Thyroid gland (tissue), 4 donors: ENCODE data around the gene KIF23. TPM values are rescaled to one million over a fixed set of nuclear protein-coding genes. Genes with fewer than 3 reads are reported as not detected.

ENCODE experiments used
- DNase-seq, 2 donors: peaks; one replicate each; pipeline ENCODE4 v3.0.0-alpha.2; 2019
- H3K27ac ChIP-seq, 3 donors: fragments of 200-600 bp; sonication (generic); 1 replicate in 2 of 3; 2 replicates in 1 of 3; pipeline ENCODE4 v1.5.1; 2016 to 2019; ENCODE audit warnings: mild to moderate bottlenecking in 1 of 3, moderate library complexity in 1 of 3
- H3K27me3 ChIP-seq: fragments of 200-600 bp; sonication (generic); one replicate; pipeline ENCODE4 v1.5.1; 2019
- H3K36me3 ChIP-seq, 2 donors: fragments of 200-600 bp; sonication (generic); one replicate each; pipeline ENCODE4 v1.5.1; 2016 to 2019
- H3K4me1 ChIP-seq, 2 donors: fragments of 200-600 bp; sonication (generic); one replicate each; pipeline ENCODE4 v1.5.1; 2017 to 2019
- H3K4me3 ChIP-seq, 3 donors: fragments of 200-600 bp; sonication (generic); replicated peaks in 1 of 3; 1 replicate in 2 of 3; 2 replicates in 1 of 3; pipeline ENCODE4 v1.5.1; 2016; ENCODE audit warnings: mild to moderate bottlenecking in 1 of 3
- H3K9me3 ChIP-seq: fragments of 200-600 bp; sonication (generic); one replicate; pipeline ENCODE4 v1.5.1; 2017
- POLR2A ChIP-seq, 2 donors: fragments of 450-650 bp; IDR thresholded peaks; one replicate each; pipeline ENCODE4 v1.6.1; 2017; ENCODE audit warnings: antibody characterized with exemption in 2 of 2, mild to moderate bottlenecking in 2 of 2, moderate library complexity in 1 of 2
- WGBS, 2 donors: methylation state at CpG; one replicate each; pipeline ENCODE4 v1.1.5; 2017; 5-methylcytosine and 5-hydroxymethylcytosine counted together
- intact Hi-C: fragments of 100-400 bp; cut with DNase I; formaldehyde crosslinking; loops from one replicate; pipeline ENCODE4 v1.15.1; 2023
- total RNA-seq, 4 donors: library from RNA; depleted of rRNA; stranded (reverse); fragments of >200 nt; gene quantifications; one replicate each; pipeline ENCODE4 v1.2.3, GENCODE V29; 2016
- TF ChIP-seq, protein P1 (sequence below), 6 experiments: fragments of 200-600 bp in 3 of 6; fragments of 450-650 bp in 3 of 6; sonication (generic) in 3 of 6; IDR thresholded peaks; one replicate each; pipeline ENCODE4 v1.5.1; 2016 to 2019; ENCODE audit warnings: antibody characterized with exemption in 6 of 6, mild to moderate bottlenecking in 2 of 6, inconsistent platforms in 1 of 6, moderate library complexity in 1 of 6

KIF23 gene
- total RNA-seq, 4 donors from 2014 or later = 0.40 to 3.3 (median 1.2) TPM; not detected in 1

GRCh38 chr15:69476704-69477473 is 62.7 kb downstream of the KIF23 start:
- no peak overlapping the region for H3K27ac ChIP-seq
- no peaks in the 10 kb centered on the region for H3K27me3 ChIP-seq
- no peaks in the 10 kb centered on the region for H3K4me1 ChIP-seq
- no peaks in the 10 kb centered on the region for H3K9me3 ChIP-seq
- H3K36me3 ChIP-seq = no peaks in the 10 kb centered on the region
- no peak overlapping the region for H3K4me3 ChIP-seq
- intact Hi-C loops = loop anchor here (5.0 to 10.0 kb wide), 2 partner anchors 618 to 1010 kb away; partner anchors contain the start of gene TLE3
- DNase-seq = no peak
- no peak for TF ChIP-seq POLR2A (IDR thresholded peaks at IDR 0.05)
- TF ChIP-seq, protein P1, sequence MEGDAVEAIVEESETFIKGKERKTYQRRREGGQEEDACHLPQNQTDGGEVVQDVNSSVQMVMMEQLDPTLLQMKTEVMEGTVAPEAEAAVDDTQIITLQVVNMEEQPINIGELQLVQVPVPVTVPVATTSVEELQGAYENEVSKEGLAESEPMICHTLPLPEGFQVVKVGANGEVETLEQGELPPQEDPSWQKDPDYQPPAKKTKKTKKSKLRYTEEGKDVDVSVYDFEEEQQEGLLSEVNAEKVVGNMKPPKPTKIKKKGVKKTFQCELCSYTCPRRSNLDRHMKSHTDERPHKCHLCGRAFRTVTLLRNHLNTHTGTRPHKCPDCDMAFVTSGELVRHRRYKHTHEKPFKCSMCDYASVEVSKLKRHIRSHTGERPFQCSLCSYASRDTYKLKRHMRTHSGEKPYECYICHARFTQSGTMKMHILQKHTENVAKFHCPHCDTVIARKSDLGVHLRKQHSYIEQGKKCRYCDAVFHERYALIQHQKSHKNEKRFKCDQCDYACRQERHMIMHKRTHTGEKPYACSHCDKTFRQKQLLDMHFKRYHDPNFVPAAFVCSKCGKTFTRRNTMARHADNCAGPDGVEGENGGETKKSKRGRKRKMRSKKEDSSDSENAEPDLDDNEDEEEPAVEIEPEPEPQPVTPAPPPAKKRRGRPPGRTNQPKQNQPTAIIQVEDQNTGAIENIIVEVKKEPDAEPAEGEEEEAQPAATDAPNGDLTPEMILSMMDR (IDR thresholded peaks at IDR 0.05) = no peak
- 88 to 91% methylated on average over 9 of the region's 9 CpGs for WGBS, 2 donors

DNA sequence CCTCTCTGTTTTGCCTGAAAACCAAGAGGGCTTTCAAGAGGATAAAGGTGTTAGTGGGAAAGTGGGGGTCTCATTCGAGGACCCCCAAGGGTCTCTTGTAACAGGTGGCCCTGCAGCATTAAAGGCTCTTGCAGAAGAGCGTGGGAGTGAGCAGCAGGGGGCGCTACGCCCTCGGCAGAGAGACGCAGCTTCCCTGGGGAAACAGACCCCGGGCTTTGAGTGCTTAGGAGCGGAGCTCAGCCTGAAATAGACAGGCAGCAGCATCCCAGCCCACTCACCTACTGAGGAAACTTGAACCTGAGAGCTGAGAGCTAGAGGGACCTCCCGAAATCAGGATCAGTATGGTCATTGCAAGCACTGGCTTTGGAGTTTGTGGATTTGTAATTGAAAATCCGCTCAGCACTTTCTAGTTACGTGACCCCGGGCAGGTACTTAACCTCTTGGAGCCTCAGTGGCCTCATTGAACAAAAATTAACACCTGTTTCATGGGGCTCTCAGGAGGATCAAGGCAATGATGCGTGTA is 64.2 kb downstream of the KIF23 start:
- peak; percentile 45 to 51 for DNase-seq
- 16 to 20% methylated on average over 13 of the region's 13 CpGs for WGBS, 2 donors
- TF ChIP-seq, protein P1 (IDR thresholded peaks at IDR 0.05) = peak in 5 of 6 experiments; percentile 47 to 75 (median 67)
- no peak for TF ChIP-seq POLR2A (IDR thresholded peaks at IDR 0.05)
- Histone ChIP-seq H3K36me3 (no peaks in the 10 kb centered on the region), H3K9me3 (no peaks in the 10 kb centered on the region), H3K4me1 (no peaks in the 10 kb centered on the region), H3K27me3 (no peaks in the 10 kb centered on the region), H3K4me3 (no peak overlapping the region), H3K27ac (no peak overlapping the region)
- intact Hi-C loops = loop anchor here (5.0 to 10.0 kb wide), 2 partner anchors 616 to 1009 kb away; partner anchors contain the start of gene TLE3

GRCh38 chr15:69479081-69479480 is 64.9 kb downstream of the KIF23 start:
- Histone ChIP-seq H3K9me3 (no peaks in the 10 kb centered on the region), H3K4me1 (no peaks in the 10 kb centered on the region), H3K27me3 (no peaks in the 10 kb centered on the region), H3K4me3 (no peak overlapping the region), H3K27ac (no peak overlapping the region), H3K36me3 (no peaks in the 10 kb centered on the region)
- no peak for TF ChIP-seq POLR2A (IDR thresholded peaks at IDR 0.05)
- TF ChIP-seq, protein P1 (IDR thresholded peaks at IDR 0.05) = no peak
- intact Hi-C loops = loop anchor here (5.0 to 10.0 kb wide), 2 partner anchors 616 to 1008 kb away; partner anchors contain the start of gene TLE3
- 88% methylated on average over 4 of the region's 4 CpGs; no CpG with 5 or more reads in 1 of the 2 donors for WGBS, 2 donors
- DNase-seq = no peak

- WGBS, 2 donors = 97 to 98% methylated on average over 2 of the region's 2 CpGs
- H3K27ac ChIP-seq = no peak overlapping the region
- H3K4me3 ChIP-seq = no peak overlapping the region
- TF ChIP-seq POLR2A (IDR thresholded peaks at IDR 0.05) = no peak
- TF ChIP-seq, protein P1 (IDR thresholded peaks at IDR 0.05) = no peak
- H3K9me3 ChIP-seq = no peaks in the 10 kb centered on the region
- H3K27me3 ChIP-seq = no peaks in the 10 kb centered on the region
- no peaks in the 10 kb centered on the region for H3K36me3 ChIP-seq
- intact Hi-C loops = loop anchor here (5.0 to 10.0 kb wide), 2 partner anchors 615 to 1007 kb away; partner anchors contain the start of gene TLE3
- no peak for DNase-seq
- H3K4me1 ChIP-seq = no peaks in the 10 kb centered on the region
Measured at GRCh38 chr15:69479971-69480370, 65.8 kb downstream of the KIF23 start.

- Histone ChIP-seq H3K9me3 (no peaks in the 10 kb centered on the region), H3K27ac (no peak overlapping the region)
- intact Hi-C loops = no loop called here
Measured at GRCh38 chr15:69480932-69481331, 66.8 kb downstream of the KIF23 start.

More at GRCh38 chr15:69480932-69481331, 66.8 kb downstream of the KIF23 start:
- WGBS, 2 donors = 84 to 88% methylated on average over 3 of the region's 3 CpGs
- H3K4me3 ChIP-seq = no peak overlapping the region
- no peaks in the 10 kb centered on the region for H3K36me3 ChIP-seq
- TF ChIP-seq POLR2A (IDR thresholded peaks at IDR 0.05) = no peak
- TF ChIP-seq, protein P1 (IDR thresholded peaks at IDR 0.05) = no peak
- no peak for DNase-seq
- H3K27me3 ChIP-seq = no peaks in the 10 kb centered on the region
- no peaks in the 10 kb centered on the region for H3K4me1 ChIP-seq
